Activated T-helper 1 cell treated with Interleukin-2 at 50 U/mL for 16 hours (primary cell): ENCODE data around the gene POLA1.

Experiments used
- DNase-seq: peaks from one replicate; pipeline ENCODE4 v3.0.0-alpha.2; 2020; ENCODE audit warnings: low read depth

The POLA1 gene

DNA sequence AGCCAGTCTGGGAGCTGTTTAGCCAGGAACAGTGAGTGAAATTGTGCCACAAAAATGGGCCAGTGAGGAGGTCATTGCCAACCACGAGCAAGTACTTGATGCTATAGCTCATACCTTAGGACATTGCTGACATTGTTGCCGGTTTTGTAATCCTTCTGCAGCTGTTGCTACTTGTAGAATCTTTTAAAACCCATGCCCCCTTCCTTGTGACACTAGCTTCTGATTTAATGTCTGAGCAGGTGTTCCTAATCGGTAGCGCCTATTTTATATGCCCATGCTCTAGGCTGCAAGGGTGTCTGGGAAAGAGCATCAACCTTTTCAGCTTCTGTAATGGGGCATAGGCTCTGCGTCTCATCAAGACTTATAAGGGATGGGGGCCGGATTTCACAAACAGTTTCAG, 2.6 kb downstream of the POLA1 start:
- no peak for DNase-seq

DNA sequence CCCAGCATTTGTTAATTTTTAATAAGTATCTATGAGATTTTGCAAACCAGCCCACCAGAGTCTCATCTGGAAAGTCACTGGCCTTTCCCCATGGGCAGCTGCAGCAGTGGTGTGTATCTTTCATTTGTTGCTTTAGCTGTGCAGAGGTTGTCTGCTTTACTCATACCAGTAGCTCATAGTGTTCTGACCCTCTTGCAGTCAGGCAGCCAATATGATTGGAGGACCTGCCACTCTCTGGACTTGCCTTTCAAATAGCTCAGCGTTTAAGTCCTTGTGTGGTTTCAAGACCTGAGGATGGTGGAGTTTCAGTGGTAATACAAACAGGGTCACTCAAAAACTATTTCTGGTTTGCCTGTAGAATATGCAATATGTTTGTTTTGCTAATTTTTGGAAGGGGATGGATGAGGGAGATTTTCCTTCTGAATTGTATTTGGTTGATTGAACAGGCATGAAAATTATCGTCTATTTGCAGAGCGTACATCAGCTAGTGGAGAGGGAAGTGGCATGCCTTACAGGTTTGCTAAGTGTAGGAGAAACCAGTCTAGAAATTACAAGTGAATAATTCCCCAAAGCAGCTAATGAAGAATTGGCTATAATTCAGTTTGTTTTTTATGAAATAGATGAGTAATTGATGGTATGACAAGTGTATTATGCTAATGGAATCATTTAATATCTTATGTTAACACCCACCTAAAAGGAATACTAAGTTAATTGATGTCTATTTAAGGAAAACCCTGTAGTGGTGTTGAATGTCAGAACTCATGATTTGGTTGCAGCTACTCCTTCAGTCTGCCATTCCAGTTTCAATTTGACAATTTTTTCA, 8.9 kb downstream of the POLA1 start:
- DNase-seq, result no peak

DNA sequence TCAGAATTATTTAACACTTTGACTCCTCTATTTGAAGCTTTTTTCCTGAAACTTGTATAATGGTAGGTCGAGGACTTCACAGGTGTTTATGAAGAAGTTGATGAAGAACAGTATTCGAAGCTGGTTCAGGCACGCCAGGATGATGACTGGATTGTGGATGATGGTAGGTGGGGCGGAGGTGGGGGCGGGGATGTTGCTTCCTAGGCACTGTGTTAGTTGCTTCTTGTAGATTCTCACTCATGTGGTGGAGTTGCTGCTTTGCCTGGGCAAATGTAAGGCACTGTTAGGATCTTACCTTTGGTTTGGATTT, 9.4 kb downstream of the POLA1 start:
- DNase-seq, result no peak

DNA sequence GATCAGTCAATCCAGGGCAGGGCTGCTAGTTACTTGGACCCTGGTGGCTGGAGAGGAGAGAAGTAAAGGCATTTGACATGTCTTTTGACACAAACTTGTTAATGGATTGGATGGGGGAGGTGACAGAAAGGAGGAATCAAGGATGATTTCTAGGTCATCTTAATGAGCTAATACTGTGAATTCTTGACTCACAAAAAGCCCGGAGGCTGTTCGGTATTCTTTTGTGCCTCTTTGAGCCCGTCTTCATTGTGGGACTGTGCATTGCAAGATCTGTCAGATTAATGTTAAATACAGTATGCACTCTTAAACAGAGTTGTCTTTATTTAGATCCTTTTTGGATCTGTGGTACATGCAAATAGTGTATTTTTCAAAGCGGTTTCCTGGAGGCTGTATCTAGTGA, 25.1 kb downstream of the POLA1 start:
- DNase-seq, result no peak

DNA sequence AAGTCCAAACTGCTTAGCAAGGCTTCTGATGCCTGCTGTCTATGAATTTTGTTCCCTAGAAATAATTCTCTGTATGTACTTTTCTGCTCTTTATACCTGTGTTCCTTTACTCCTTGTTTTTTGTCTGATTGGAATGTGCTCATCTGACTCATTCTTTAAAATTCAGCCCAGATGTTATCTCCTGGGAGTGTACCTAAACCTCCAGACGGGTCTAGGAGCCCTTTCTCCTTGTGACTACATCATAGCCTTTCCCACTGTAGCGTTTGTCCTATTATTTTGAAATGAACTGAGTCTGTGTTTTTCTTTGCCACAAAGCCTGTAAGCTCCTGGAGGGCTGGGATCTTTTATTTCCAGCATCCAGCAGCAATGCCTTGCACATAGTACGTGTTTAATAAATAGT, 26.3 kb downstream of the POLA1 start:
- DNase-seq, result no peak

DNA sequence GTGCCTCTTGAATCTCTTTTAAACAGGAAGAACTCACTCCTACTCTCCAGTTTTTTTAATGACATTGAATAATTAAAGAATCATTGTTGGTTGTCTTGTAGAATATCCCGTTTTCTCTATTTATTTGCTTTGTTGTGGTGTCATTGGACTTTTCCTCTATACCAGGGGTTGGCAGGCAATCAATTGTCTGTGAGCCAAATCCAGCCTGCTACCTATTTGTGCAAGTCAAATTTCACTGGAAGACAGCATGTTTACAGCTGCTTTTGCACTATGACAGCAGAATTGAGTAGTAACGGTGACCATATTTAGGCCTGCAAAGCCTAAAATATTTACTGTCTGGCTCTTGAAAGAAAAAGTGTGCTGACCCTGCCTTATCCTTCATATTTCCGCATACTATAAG, 34.8 kb downstream of the POLA1 start:
- no peak for DNase-seq

DNA sequence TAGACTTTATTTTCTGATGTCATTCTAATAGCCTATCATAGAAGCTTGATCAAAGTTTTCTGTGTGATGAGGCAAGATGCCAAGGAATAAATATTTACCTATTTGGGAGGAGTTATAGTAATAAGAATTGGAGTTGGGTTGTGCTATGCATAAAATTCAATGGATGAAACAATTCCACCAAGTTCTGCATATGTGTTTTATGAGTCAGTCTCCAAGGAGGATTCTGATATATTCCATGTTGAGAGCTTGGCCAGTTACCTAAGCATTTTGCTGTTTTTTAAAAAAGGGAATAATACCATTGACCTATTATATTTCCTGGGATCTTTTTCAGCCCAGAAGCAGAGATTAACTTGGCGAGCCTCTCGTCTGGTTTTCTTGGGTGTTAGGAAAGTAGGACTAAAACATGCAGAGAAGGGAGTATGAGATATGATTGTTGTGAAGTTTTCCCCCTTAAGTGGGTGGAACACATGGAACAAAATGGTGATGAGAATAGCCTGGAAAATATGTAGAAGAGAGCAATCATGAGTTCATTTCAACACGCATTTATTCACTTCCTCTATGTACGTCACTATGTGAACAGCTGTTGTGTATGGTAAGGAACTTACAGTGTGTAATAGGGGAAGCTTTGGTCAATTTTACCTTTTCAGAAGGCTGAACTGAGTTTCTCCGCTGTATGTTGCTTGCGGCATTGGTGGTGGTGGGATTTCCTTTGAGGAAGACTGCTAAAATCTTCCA, 39.2 kb downstream of the POLA1 start:
- DNase-seq, result no peak

DNA sequence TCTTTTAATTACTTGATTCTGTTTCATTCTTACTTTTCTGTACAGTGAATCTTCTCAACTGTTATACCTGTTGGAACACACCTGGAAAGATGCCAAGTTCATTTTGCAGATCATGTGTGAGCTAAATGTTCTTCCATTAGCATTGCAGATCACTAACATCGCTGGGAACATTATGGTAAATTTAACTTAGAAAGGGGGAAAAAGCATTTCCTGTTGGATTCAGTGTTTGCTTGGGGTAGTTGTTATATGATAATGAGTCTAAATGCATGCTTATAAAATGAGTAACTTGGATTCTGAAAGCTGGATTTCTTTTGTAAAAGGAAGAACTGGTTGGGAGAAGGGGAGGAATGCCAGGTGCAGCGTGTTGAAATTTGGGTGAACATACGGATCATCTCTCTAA, 47.6 kb downstream of the POLA1 start:
- no peak for DNase-seq

DNA sequence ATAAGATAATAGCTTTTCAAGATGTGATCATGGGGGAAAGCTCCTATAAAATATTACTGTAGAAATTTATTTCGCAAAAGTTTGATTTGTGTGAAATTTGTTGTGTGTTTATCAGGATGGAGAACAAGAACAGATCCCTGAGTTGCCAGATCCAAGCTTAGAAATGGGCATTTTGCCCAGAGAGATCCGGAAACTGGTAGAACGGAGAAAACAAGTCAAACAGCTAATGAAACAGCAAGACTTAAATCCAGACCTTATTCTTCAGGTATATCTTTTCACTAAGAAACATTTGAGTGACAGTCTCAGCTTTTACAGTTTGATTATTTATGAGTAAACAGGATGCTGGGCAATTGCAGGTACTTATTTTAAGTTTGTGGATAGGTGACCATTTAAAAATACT, 54.5 kb downstream of the POLA1 start:
- no peak for DNase-seq

DNA sequence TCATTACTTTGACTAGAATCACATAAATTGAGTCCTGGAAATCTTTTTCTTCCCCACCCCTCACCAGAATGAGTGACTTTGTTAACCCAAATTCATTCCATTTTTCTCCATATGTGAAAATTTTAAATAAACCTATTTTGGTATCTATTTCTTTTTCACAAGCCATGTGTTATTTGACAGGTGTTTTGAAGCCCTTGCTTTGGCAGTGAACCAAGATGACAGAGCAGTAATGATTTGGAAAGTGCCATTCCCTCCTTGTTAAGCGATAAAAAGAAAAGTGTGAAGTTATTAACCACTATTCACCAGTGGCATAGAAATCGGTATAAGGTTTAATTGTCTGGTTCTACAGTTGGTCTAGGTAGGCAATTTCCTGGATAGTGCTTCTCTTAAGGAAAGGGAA, 66.1 kb downstream of the POLA1 start:
- DNase-seq, result no peak

DNA sequence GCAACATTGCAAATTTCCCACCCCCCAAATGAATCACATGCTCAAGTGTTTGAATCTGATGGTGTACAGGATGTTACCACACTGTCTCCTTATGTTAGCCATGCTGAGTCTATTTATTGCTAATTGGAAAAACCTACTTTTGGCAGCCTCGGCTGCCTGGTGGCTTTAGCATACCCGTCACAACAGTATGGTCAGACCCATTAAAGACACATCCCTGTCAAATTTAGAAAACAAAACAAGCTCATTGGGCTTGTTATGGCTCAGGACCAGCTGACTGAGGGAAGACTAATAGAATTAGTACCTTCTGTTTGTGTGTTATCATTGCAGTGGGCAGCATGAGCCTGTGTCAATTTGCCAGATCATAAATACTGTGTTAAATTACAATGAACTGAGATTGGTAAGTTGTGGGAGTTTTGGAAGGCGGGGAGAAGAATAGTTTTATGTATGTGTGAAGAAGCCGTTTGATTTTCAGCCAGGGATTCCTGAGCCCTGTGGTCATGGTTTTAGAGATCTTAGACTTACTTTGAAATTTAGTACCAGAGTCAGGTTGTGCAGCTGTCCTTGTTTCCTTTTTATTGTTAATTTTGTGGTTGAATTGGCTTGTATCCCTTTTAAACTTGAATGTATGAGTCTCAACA, 66.8 kb downstream of the POLA1 start:
- DNase-seq, result no peak

DNA sequence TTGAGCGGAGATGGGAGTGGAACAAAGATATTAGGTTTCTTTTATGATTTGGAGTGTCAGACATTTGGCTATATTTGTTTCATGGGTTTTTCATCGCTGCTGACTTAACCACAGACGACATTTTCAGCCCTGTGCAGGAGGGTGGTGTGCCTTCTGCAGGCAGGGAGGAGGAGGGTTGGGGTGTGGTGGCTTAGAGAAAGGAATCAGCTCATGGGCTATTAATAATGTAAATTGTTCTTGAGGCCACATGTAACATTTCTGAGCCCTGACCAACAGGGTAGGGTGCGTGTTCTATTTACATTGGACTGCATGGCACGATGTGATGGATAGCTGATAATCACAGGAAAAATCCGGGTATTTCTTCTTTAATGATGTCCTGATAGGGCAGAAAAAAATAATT, 67.6 kb downstream of the POLA1 start:
- DNase-seq, result no peak

DNA sequence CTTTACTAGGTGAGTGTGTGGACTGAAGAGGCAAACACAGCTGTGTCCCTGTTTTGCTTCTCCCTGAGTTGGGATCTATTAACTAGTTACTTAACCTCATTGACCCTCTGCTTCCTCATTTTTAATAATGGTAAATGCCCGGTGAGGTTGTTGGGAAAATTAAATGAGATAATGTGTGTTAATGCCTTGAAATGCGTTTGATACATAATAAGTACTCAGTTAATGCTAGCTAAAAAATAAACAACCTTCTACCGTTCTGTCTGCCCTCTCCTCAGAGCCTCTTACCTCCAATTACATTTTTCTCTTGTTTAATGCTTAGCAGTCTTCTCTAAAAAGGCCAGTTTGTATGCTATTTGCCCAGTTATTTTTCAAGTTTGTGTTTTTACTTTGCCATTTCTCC, 70.3 kb downstream of the POLA1 start:
- no peak for DNase-seq

DNA sequence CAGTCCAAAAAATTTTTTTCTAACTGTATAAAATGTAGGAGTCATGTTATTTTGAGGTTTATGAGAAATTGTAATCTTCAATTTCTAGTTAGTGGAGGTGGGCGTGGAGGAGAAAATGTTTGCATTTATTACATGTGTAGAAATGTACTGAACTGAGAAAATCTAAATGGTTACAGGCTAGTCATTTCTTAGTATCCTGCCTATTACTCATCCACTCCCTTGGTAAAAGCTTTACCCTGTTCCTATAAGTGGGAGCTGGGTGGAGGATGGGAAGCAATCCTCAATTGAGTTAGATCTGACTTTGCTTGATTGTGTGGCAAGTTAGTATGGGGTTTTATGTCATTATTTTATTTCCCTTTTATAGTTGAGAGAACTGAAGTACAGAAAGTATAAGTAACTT, 73.8 kb downstream of the POLA1 start:
- no peak for DNase-seq

DNA sequence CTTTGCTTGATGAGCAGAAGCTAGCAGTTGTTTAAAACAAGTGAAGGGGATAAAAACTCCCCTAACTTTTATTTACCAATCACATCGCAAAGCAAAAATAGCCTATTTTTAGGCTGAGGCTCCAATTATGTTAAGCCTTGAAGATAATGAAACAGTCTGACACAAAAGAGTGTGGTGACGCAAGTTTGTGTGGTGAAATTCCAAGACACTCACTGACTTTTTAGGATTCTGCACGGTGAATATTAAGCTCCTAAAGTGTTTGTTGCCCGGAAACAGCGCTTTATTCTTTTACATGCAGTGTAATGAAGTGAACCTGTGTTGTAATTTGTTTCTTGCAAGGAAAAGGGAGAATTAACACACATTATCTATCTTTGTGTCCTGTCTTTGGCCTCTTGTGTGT, 74.8 kb downstream of the POLA1 start:
- no peak for DNase-seq

DNA sequence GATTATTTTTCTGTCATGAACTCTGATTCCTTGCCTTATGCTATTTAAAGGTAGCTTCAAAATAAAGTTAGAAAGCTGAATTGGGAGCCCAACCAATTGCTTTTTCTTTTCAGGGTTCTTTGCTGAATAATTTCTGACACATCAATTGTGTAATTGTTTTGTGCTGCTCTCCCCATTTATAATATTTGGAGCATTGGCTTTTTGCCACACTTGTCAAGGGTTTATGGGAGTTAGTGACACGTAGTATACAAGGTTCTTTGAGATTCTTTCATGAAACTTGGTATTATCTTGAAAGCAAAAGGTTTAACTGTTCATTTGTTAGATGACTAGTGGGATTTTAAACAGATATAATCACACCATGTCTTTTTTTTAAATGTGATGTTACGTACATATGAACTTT, 80.9 kb downstream of the POLA1 start:
- no peak for DNase-seq

DNA sequence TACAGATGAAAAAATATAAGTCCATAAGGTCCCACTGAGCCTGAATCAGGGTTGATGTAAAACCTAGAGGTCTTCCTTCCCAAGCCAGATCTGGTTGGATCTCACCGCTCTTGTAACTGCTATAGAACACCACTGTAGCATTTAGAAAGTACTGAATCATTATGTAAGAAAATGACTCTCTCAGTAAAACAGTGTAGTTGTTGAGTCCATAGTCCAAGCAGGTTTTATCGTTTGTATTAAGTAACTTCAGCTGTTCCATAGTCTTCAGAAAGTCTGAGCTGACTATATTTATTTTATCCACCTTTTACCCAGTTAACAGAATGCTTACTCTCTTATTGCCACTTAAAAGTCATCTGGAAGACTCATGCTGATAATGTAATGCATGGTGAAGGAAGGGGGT, 82.2 kb downstream of the POLA1 start:
- DNase-seq, result no peak

DNA sequence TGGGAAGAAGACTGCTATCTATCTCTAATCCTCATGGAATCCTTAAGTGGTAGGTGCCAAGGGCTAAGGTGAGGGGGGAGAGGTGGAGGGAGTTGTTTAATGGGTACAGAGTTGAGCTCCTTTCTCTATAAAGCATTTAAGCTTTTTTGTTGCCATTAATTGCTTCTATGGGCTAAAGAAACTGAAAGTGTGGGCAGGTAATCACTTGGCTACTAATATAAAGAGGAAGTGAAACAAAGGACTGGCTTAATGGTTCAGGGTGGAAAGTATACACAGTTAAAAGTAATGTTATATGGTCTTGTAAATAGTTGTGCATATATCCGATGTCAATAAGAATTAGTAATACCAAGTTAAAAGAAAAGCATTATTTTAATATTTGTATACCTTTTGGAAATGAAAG, 83.9 kb downstream of the POLA1 start:
- no peak for DNase-seq

DNA sequence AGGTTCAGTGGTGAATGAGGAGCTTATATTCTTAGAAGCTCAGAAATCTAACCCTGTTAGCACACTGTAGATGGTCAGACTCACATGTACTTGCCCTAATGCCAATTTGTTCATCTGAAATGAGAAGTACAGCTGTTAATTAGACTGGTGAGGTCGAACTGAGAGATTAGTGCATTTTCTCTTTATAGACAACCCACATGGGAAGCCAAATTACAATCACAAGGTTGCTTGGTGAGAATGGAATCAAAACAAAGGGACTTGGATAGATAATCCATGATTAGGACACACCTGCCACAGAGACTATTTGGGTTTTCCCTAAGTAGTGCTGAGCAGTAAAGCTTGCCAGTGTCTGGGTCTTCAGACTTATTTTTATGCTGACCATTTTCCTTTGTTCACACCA, 88.3 kb downstream of the POLA1 start:
- DNase-seq, result no peak

DNA sequence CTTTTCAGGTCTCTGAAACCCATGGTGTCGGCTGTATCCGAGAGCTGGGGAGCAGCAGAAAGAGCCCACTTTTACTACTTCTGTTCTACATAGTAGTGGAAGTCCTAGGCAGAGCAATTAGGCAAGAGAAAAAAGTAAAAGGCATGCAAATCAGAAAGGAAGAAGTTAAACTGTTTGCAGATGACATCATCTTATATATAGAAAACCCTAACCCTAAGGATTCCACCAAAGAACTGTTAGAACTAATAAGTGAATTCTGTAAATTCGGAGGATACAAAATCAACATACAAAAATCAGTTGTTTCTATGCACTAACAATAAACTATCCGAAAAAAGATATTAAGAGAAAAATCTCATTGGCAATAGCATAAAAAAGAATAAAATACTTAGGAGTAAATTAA, 95.3 kb downstream of the POLA1 start:
- DNase-seq, result no peak

DNA sequence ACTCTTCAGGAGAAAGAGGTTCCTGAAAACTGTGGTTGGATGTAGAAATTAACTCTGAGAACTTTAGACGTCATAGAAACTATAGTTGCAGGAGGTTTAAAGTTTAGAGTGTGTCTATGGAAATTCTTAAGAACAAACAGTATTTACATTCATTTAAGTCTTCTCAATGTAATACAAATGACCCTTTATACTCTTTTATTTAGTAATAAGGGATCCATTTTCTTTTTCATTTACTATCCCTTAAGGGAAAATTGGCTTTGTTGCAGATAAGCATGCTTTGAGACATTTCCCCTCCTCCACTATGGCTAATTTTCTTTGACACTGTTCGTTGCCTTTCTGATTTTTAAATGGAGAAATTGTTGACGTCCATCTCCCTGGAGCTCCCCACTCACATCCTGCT, 96.4 kb downstream of the POLA1 start:
- no peak for DNase-seq

DNA sequence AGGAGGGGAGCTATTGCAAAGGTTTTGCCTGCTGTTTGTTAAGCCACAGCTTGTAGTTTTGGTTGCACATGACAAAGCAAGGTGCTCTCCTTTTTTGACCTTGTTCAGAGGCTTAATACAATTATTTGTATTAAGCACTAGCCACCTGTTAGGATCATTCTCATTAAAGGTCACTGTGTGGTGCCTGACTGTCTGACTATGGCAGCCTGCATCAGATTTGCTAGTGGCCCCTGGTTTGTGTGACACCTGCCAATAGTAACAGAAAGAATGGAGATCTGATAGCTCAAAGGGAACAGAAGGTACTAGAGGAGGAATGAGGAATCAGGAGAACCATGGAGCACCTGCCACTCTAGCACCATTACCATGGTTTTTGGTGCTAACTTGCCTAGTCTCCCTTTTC, 102.5 kb downstream of the POLA1 start:
- DNase-seq, result no peak

DNA sequence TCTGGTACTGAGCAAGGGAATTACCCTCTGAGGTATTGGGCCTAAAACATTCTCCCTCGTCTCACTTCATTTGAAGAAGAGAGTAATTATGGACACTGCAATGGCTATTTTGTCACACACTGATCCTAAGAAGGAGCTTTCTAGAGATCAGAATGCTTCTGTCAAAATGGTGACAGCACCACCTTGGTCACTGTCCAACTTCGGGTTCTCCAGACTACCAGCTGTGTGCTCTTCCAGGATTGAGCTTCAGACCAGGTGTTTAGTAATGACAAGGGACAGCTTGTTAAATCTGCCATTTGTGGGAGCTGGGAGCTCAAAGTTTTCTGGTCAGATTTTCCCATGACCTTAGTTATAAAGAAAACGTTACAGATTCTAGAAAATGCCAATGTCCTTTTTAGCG, 105.4 kb downstream of the POLA1 start:
- DNase-seq, result no peak

DNA sequence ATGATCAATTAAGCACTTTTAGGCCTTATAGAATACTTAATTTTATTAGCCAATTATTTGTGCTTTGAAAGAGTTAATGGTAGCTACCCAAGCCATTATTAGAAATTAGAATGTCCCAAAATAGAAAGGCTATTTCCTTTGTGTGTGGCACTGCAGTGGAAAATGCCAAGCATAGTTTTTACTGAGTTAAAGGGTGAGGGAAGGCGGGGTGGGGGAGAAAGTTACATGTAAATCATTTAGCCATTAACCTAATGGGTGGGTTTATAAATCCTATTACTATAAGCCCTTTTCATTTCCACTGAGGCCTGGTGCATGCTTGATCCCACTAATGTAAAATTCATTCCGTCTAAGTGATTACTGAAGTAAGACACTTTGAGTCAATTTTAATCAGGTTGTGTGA, 105.8 kb downstream of the POLA1 start:
- DNase-seq, result no peak
